ENCODE results near the gene TMEM117.
"Not testable (repeated sequence)": the region's sequence is repeated elsewhere in the genome, so short reads cannot be mapped to it uniquely, and the experiment has no call there.

The TMEM117 gene

GRCh38 chr12:44317651-44318126, 481.8 kb downstream of the TMEM117 start:
- peak; percentile 17 for DNase-seq

DNA sequence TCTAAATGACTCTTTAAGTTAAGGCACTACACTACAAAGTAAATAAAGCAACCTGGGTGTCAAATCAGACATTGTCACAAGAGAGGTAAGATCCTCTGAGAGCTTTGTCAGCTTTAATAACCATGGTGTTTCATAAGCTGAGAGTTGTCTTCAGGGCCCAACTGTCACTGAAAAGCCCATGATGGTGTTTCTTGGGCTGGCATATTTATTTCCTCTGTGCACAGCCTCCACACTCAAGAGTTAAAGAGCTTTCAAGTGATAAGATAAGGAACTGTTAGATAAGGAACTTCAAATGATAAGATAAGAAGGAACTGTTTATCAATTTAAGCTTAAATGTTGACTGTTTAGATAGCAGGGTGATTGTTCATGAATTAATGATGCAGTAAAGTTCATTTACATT, 495.4 kb downstream of the TMEM117 start:
- DNase-seq, result no peak

DNA sequence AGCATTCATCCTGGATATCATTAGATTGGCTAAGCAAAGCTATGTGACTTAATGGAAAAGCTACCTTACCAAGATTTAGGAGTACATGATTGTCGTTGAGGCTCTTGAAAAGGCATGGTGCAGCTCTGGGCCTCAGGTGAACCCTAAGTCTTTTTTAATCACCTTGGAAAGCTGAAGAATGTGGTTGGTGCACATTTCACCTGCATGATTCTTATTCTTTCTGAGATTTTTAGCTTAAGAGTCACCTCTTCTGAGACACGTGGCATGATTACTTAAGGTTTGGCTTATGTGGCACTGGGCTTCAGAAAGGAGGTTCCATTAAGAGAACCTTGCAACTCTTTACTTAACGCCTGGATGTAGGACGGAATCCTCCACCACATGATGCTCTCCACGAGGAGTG, 498.5 kb downstream of the TMEM117 start:
- no peak for DNase-seq

DNA sequence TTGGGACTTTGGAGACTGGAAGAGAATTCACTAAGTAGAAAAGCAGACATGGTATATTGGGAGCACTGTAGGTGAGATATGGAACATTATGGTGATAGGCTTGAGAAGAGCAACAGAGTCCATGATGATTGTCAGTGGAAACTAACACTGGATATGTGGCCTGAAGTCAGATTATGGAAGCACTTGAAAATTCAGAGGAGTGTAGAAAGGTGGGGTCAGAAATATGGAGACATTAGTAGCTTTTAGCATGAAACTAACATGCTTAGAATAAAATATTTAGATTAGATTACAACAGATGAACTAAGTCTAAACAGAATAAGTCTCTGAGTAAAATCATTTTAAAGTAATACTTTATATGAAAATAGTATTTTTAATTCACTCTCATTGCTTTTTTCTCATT, 499.1 kb downstream of the TMEM117 start:
- no peak for DNase-seq

DNA sequence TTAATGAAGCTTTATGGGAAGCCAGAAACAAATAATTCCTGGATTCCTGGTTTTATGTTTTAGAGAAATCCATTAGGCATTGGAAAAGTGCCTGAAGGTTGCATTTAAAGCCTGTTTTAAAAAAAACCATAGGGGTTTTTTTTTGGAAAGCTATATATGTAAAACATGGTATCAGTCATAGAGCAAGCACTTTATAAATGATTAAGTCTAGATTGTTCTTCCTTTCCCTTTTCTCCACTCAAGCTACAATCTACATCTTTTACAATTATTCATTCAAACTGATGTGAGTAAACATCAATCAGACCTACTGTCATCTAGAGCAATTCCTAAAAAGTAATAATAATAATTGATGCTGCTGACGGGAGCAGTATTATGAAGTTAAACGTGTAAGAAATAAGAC, 500.7 kb downstream of the TMEM117 start:
- DNase-seq, result no peak

- DNase-seq, result no peak
These were observed 506.5 kb downstream of the TMEM117 start for GRCh38 chr12:44342371-44342770.

DNA sequence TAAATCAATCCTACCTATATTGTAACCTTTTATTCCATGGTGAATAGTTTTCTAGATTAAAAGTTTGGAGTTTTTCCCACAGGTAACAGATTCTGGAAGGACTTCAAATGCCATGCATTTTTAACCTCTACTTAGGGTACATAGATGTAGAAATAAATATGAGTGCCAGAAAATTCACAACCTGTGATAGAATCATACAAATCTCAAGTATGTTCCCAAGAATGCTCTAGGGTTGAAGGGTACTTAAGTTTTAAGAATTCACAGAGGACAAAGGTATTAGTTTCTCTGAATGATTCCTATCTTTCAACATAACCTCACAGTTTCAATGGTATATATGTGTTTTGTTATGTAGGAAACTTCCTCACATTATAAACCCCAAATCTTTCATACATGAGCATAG, 511.3 kb downstream of the TMEM117 start:
- DNase-seq, result no peak

DNA sequence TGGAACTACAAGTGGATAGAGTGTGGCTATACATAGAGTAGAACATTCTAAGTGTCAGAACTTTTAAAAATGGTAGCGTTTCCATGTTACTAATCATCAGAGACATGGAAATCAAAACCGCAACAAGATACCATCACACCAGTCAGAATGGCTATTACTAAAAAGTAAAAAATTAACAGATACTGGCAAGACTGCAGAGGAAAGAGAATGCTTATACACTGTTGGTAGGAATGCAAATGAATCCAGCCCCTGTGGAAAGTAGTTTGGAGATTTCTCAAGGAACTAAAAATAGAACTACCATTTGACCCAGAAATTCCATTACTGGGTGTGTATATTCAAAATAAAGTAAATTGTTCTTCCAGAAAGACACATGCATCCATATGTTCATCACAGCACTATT, 521.6 kb downstream of the TMEM117 start:
- DNase-seq, result no peak

- no peak for DNase-seq
These were observed 522.8 kb downstream of the TMEM117 start for GRCh38 chr12:44358636-44359035.

GRCh38 chr12:44362947-44363346, 527.1 kb downstream of the TMEM117 start:
- no peak for DNase-seq

GRCh38 chr12:44367136-44367535, 531.3 kb downstream of the TMEM117 start:
- no peak for DNase-seq

- no peak for DNase-seq
These were observed 532.0 kb downstream of the TMEM117 start for GRCh38 chr12:44367916-44368315.

DNA sequence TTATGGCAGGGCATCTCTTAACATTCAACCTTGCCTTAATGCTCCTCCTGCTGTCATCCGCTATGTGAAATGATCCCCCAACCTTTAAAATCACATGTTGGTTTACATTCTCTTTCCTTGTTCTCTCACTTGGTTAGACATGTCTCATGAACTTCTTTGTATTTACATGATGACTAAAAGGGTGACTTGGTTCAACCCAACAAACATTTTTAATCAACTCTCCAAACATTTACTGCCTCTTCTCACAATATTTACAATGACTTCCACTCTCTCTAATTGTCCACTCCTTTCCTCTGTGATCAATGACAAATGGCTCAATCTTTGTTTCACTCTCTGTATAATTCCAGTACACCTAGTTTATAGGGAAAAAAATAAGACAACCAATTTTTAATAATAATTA, 534.1 kb downstream of the TMEM117 start:
- DNase-seq, result no peak

GRCh38 chr12:44370982-44371381, 535.1 kb downstream of the TMEM117 start:
- no peak for DNase-seq

- DNase-seq, result no peak
These were observed 536.4 kb downstream of the TMEM117 start for GRCh38 chr12:44372259-44372658.

- no peak for DNase-seq
These were observed 539.8 kb downstream of the TMEM117 start for GRCh38 chr12:44375694-44376093.

DNA sequence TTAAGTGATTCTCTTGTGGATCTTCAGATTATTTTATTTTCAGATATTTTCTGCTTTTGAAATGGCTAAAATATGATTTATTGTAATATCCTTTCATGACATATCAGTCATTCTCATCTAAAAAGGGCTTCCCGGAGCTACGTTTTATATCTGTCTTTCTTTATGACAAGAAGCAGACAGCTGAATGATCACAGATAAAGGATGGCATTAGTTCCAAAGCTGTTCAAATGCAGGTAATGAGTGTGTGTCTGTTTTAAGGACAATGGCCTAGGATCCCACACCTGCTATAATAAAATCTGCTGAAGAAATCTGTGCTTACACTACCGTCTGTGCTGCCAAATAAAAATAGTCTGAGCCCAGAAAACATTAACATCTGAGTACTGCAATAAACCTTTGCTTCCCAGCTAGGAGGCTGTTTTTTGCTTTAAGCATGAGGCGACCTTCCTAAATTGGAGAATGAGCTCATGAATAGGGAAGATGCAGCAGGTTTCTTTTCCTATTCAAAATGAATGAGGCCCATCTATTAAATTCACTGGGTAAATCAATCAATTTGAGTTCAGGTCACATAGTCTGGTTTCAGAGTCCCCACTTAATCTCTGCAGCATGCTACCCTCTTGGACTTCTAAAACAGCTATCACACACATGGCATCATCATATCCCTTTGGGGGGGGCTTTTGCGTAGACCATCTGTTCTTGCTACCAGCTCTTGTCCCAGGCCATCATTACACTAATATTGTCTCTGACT, 541.7 kb downstream of the TMEM117 start:
- DNase-seq, result no peak

DNA sequence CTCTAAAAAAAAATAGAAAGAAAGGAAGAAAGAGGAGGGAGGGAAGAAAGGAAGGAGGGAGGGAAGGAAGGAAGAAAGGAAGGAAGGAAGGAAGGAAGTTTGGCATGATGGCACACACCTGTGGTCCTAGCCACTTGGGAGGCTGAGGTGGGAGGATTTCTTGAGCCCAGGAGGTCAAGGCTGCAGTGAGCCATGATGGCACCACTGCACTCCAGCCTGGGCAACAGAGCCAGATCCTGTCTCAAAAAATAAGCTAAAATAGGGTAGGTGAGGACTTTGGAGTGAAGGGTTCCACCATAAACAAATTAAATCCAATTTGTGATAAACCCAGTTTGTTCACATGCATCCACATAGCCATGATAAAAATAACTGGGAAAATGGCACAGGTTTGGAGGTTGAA, 543.2 kb downstream of the TMEM117 start:
- DNase-seq, result not testable (repeated sequence)

DNA sequence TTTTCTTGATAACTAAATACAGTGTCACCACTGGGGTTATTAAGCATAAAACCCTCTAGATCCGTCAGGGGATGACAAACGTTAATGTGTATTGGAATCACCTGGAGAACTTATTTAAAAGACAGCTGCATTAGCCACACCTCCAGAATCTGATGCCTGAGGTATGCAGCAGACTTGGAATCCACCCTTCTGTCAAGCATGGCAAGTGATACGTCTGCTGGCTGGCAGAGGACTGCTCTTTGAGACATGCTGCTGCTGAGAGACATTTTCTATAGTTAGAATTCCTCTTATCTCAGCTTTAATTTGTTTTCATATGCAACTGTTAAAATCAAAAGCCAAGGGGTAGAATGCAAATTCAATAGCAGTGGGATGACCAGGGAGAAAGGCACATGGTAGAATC, 544.0 kb downstream of the TMEM117 start:
- no peak for DNase-seq

DNA sequence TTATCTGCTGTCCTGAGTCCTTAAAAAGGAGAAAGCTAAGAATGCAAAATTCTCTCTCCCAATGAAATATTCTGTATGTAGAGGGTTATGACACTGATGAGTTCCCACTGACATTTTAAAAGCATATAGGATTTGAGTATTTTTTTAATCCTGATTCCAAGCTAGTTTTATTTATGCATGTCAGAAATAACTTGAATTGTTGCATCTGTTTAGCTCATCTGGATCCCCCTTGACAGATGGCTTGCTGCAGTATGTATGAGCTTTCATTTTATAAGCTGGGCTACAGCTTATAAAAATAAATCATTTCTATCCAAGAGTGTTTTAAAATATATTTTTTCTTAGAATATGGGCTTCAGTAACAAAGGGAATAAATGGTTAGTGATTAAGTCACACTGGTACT, 545.0 kb downstream of the TMEM117 start:
- DNase-seq, result no peak

DNA sequence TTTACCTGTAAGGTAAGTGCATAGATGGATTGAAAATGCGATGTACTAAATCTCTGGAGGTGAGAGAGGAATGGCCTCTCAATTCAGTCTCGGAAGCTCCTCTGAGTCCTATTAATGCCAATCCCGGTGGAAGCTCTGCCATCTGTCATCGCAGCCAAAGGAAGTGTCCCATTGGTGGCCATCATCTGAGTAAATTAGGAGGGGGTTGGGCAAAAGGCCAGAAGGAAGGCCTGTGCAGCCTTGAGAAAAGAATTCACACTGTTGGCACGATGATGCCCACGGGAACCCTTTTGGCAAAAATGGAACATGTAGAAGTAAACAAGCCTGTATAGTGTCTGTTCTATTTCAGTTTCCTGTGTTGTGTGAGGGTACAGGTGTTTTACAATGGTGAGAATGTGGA, 545.5 kb downstream of the TMEM117 start:
- DNase-seq, result no peak

DNA sequence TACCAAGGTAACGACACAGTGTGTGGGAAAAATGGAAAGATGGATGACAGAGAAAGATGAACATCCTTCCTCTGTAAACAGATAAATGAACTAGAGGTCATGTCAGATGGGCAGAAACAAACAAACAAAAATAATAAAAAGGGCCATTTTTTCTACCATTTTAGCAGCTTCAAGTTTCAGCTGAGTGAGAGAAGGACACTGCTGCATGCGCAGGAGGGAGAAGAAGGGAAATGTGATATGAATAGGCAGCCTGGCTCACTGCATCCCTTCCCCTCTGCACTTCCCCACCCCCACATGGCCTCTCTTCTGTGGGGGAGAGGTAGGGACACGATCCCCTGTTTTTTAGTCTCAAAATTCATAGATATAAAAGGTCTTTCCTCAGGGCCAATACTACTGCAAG, 548.3 kb downstream of the TMEM117 start:
- DNase-seq, result no peak

GRCh38 chr12:44385964-44386363, 550.1 kb downstream of the TMEM117 start:
- DNase-seq, result no peak

DNA sequence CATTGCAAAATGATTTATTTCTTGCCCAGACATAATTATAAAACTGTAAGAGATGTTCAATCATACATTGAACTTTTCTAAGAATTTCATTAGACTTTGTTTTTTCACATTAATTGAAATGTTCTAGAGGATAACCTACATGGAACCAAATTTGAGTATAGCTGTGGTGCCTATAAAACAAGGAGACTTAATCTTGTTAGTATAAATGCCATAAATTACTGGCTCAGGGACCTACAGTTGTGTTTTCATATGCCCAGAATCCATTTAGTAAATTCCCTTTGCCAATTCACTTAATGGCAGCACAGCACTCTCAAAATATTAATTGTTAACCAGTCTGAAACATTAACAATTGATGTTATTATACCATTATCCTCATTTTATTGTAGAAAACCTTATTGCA, 551.7 kb downstream of the TMEM117 start:
- no peak for DNase-seq

DNA sequence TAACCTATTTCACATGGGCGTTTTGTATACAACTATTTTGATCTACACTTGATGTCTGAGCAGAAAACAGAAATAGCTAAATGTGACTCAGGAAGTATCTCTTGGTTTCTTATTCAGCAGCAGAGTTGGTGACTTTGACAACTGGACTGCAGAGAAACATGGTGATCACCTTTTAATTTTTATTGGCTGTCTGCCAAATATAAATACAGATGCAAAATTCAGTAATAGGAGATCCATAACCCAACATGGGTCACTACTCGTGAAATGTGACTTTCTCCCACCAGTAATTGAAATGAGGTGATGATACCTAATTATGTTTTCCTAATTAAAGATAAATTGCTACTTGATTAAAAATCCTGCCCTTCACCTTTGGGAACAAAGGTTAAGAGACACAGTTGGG, 553.2 kb downstream of the TMEM117 start:
- no peak for DNase-seq
